ENCODE measurements around the gene KIFC1. TPM values are rescaled to one million over a fixed set of nuclear protein-coding genes. Genes with fewer than 3 reads are reported as not detected.
A peak's percentile ranks its signal among the peaks of the same experiment; 100 is the strongest.

Gene KIFC1
- total RNA-seq, 1 experiment from 2014 or later = 81.8 TPM

GRCh38 chr6:33421344-33421643, 29.7 kb downstream of the KIFC1 start:
- Histone ChIP-seq H3K36me3 (ENCODE audit: control insufficient read depth, insufficient read depth, low read length) (no peaks in the 10 kb centered on the region; the same call in 1 of the 2 replicates), H3K4me1 (ENCODE audit: control insufficient read depth, insufficient read depth, low read length) (peaks cover 25% of the 10 kb centered on the region), H3K27me3 (ENCODE audit: control insufficient read depth, insufficient read depth, low read length) (no peaks in the 10 kb centered on the region), H3K27ac (ENCODE audit: low read length) (no peak overlapping the region), H3K4me3 (ENCODE audit: low read depth in 2 of 2, low read length in 2 of 2) (no peak overlapping the region), H3K9me3 (ENCODE audit: control insufficient read depth, insufficient read depth, low read depth, low read length) (no peaks in the 10 kb centered on the region)
- ATAC-seq (no peak), DNase-seq (ENCODE audit: low read depth, low spot score) (no peak)
- TF ChIP-seq SIN3A (IDR thresholded peaks at IDR 0.05; ENCODE audit: borderline replicate concordance, insufficient read depth, low read depth, low read length) = no peak
- no peak for TF ChIP-seq POLR2AphosphoS5 (IDR thresholded peaks at IDR 0.05; ENCODE audit: low read depth, low read length)
- no peak for TF ChIP-seq TCF7L2 (IDR thresholded peaks at IDR 0.05; ENCODE audit: low read depth, low read length)
- TF ChIP-seq, protein P1, sequence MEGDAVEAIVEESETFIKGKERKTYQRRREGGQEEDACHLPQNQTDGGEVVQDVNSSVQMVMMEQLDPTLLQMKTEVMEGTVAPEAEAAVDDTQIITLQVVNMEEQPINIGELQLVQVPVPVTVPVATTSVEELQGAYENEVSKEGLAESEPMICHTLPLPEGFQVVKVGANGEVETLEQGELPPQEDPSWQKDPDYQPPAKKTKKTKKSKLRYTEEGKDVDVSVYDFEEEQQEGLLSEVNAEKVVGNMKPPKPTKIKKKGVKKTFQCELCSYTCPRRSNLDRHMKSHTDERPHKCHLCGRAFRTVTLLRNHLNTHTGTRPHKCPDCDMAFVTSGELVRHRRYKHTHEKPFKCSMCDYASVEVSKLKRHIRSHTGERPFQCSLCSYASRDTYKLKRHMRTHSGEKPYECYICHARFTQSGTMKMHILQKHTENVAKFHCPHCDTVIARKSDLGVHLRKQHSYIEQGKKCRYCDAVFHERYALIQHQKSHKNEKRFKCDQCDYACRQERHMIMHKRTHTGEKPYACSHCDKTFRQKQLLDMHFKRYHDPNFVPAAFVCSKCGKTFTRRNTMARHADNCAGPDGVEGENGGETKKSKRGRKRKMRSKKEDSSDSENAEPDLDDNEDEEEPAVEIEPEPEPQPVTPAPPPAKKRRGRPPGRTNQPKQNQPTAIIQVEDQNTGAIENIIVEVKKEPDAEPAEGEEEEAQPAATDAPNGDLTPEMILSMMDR (IDR thresholded peaks at IDR 0.05) = no peak
- TF ChIP-seq REST (IDR thresholded peaks at IDR 0.05; ENCODE audit: insufficient read depth in 1 of 2, low read depth in 2 of 2, low read length in 1 of 2) = no peak
- in situ Hi-C loops (cut with HindIII; ENCODE audit: low pct_unique_long_range_greater_than_20kb, low sequenced_read_pairs) (no loop called here), intact Hi-C loops (cut with micrococcal nuclease; ENCODE audit: unreplicated experiment) (no loop called here)
- BruUV-seq (replicated peaks) = no TSS peak
- ChIA-PET CTCF (no interaction called here), POLR2A (no interaction called here)

DNA sequence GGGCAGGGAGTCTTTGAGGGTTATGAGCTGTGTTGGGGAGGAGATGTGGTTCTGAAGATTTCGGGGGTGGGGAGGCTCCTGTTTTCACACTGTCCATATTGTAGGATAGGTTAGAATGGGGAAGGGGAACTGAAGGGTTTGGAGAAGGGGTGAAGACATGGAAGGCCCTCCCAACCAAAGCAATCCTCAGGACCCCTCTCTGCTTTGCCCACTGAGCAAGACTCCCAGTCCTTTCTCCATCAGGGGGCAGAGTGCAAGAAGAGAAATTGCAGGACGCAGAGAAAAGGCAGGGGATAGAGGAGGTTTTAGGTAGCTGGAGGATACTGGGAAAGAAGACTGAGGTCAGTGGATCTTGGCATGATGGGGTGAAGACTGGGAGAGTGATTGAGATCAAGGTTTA, 32.2 kb downstream of the KIFC1 start:
- ATAC-seq = no peak
- Histone ChIP-seq H3K4me3 (ENCODE audit: low read depth in 2 of 2, low read length in 2 of 2) (no peak overlapping the region), H3K4me1 (ENCODE audit: control insufficient read depth, insufficient read depth, low read length) (peaks cover 24% of the 10 kb centered on the region), H3K9me3 (ENCODE audit: control insufficient read depth, insufficient read depth, low read depth, low read length) (no peaks in the 10 kb centered on the region), H3K36me3 (ENCODE audit: control insufficient read depth, insufficient read depth, low read length) (no peaks in the 10 kb centered on the region), H3K27me3 (ENCODE audit: control insufficient read depth, insufficient read depth, low read length) (no peaks in the 10 kb centered on the region), H3K27ac (ENCODE audit: low read length) (no peak overlapping the region)
- no peak for DNase-seq (ENCODE audit: low read depth, low spot score)
- ChIA-PET CTCF (no interaction called here), POLR2A (no interaction called here)
- in situ Hi-C loops (cut with HindIII; ENCODE audit: low pct_unique_long_range_greater_than_20kb, low sequenced_read_pairs) = no loop called here
- TF ChIP-seq TCF7L2 (IDR thresholded peaks at IDR 0.05; ENCODE audit: low read depth, low read length) = no peak
- no TSS peak for BruUV-seq (replicated peaks)
- intact Hi-C loops (cut with micrococcal nuclease; ENCODE audit: unreplicated experiment) = no loop called here

DNA sequence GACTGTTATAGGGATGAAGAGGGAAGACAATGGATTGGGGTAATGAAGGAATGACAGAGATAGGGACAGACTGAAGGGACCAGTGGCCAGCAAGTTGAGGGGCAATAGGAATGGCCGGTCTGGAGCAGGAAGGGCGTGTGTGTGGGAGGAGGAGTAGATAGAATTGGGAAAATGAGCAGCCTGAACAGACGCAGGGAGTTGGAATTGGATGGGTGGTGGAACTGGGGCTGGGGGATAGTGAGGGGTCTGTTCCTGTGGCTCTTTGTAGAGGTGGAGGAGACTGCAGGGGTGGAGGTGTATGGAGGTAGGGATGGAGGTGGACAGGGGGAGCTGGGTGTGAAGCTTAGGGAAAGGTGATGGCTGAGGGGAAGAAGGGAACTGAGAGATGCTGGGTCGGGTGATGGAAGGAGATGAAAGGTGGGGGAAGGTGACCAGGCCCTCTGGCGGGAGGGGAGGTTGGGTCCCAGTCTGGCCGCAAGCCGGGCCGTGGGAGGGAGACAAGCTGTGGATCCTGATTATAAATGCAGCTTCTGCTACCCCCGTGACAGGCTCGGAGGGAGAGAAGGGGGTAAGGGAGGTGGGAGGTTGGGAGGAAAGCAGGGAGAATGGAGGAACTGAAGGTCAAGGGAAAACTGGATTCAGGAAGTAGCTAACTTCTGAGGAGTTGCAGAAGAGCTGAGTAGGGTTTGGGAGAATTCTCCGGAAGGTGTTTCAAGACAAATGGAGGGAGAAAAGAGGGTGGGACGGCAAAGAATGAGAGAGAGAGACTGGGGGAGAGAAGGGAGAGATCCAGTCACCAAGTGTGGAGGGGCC, 33.4 kb downstream of the KIFC1 start:
- BruUV-seq (replicated peaks) = TSS peak; percentile 97
- intact Hi-C loops (cut with micrococcal nuclease; ENCODE audit: unreplicated experiment) = no loop called here
- Histone ChIP-seq H3K27ac (ENCODE audit: low read length) (peak overlapping the region; percentile 81), H3K9me3 (ENCODE audit: control insufficient read depth, insufficient read depth, low read depth, low read length) (no peaks in the 10 kb centered on the region), H3K36me3 (ENCODE audit: control insufficient read depth, insufficient read depth, low read length) (no peaks in the 10 kb centered on the region), H3K4me3 (ENCODE audit: low read depth in 2 of 2, low read length in 2 of 2) (peak overlapping the region; percentile 46 to 91), H3K27me3 (ENCODE audit: control insufficient read depth, insufficient read depth, low read length) (no peaks in the 10 kb centered on the region), H3K4me1 (ENCODE audit: control insufficient read depth, insufficient read depth, low read length) (peaks cover 20% of the 10 kb centered on the region)
- CTCF ChIA-PET = interaction anchor here (1.3 to 1.5 kb wide), 2 partner anchors 13 to 107 kb away, joined by 3 to 7 read pairs; partner anchors contain the start of gene ZBTB22
- in situ Hi-C loops (cut with HindIII; ENCODE audit: low pct_unique_long_range_greater_than_20kb, low sequenced_read_pairs) = no loop called here
- TF ChIP-seq, protein P1 (IDR thresholded peaks at IDR 0.05) = no peak
- no peak for TF ChIP-seq POLR2AphosphoS5 (IDR thresholded peaks at IDR 0.05; ENCODE audit: low read depth, low read length)
- no peak for TF ChIP-seq TCF7L2 (IDR thresholded peaks at IDR 0.05; ENCODE audit: low read depth, low read length)
- no peak for TF ChIP-seq REST (IDR thresholded peaks at IDR 0.05; ENCODE audit: insufficient read depth in 1 of 2, low read depth in 2 of 2, low read length in 1 of 2)
- TF ChIP-seq SIN3A (IDR thresholded peaks at IDR 0.05; ENCODE audit: borderline replicate concordance, insufficient read depth, low read depth, low read length) = no peak
- no peak for ATAC-seq
- POLR2A ChIA-PET = interaction anchor here (0.5 to 0.6 kb wide), 3 partner anchors 15 to 144 kb away, joined by 4 to 11 read pairs (median 7); no protein-coding TSS in a partner anchor
- no peak for DNase-seq (ENCODE audit: low read depth, low spot score)
